K562 (cell line): ENCODE measurements around the gene HOXB8. TPM values are rescaled to one million over a fixed set of nuclear protein-coding genes. Genes with fewer than 3 reads are reported as not detected.

Experiments
- ARID4B ChIP-seq: sonication (generic); formaldehyde crosslinking; IDR thresholded peaks from 2 replicates; pipeline ENCODE4 v1.8.0; 2022; ENCODE audit warnings: mild to moderate bottlenecking, missing genetic modification reagents
- CHCHD3 ChIP-seq: fragments of 250-450 bp; sonication (Bioruptor Pico); IDR thresholded peaks from 2 replicates; pipeline ENCODE4 v2.1.2; 2022; ENCODE audit warnings: mild to moderate bottlenecking
- CUX1 ChIP-seq: fragments of 200-800 bp; sonication (Bioruptor generic); IDR thresholded peaks from 2 replicates; pipeline ENCODE4 v1.6.1; 2016; ENCODE audit warnings: missing genetic modification characterization, missing compliant biosample characterization
- DPF2 ChIP-seq: fragments of 450-650 bp; IDR thresholded peaks from 2 replicates; pipeline ENCODE4 v1.6.1; 2016
- MAFG ChIP-seq: fragments of 450-650 bp; conservative IDR thresholded peaks from 2 replicates; pipeline ENCODE4 v1.6.1; 2016; ENCODE audit warnings: missing genetic modification characterization, missing compliant biosample characterization
- MAZ ChIP-seq, 2 experiments: fragments of 450-650 bp in 1 of 2; sonication (generic) in 1 of 2; formaldehyde crosslinking; IDR thresholded peaks in 1 of 2; conservative IDR thresholded peaks in 1 of 2; 2 replicates each; pipeline versions ENCODE4 v1.4.0 to v1.5.0; 2020; ENCODE audit warnings: mild to moderate bottlenecking in 1 of 2, missing genetic modification reagents in 1 of 2
- MEF2D ChIP-seq: conservative IDR thresholded peaks from 2 replicates; pipeline ENCODE4 v1.6.1; 2016; ENCODE audit warnings: low read depth, missing genetic modification characterization, missing compliant biosample characterization
- TSC22D4 ChIP-seq: fragments of 450-650 bp; IDR thresholded peaks from 2 replicates; pipeline ENCODE4 v1.6.1; 2016; ENCODE audit warnings: missing genetic modification characterization, missing biosample characterization, control low read depth
- ZBTB40 ChIP-seq, 2 experiments: fragments of 450-650 bp in 1 of 2; sonication (generic) in 1 of 2; formaldehyde crosslinking in 1 of 2; IDR thresholded peaks; 2 replicates each; pipeline versions ENCODE4 v1.7.1 to v1.9.0; 2016 to 2022; ENCODE audit warnings: inconsistent platforms in 1 of 2, mild to moderate bottlenecking in 1 of 2, missing genetic modification reagents in 1 of 2
- polyA plus RNA-seq, 8 experiments: library from polyadenylated mRNA; depleted of rRNA in 4 of 8; stranded (reverse) in 5 of 8; unstranded in 3 of 8; fragments of >200 nt; fragmentation: Nextera tagmentation in 2 of 8; fragmentation: Illumina TruSeq in 1 of 8; extraction: Ambion mirVana in 2 of 8; extraction: Trizol in 1 of 8; gene quantifications; 2 replicates each; pipeline versions ENCODE4 v1.2.1 to v1.2.3, GENCODE V29; 2011 to 2014; ENCODE audit warnings: inconsistent platforms in 1 of 8, missing spikeins in 1 of 8
- total RNA-seq, 7 experiments: library from RNA; depleted of rRNA in 6 of 7; stranded (reverse); fragments of >200 nt in 6 of 7; fragmentation: Illumina TruSeq in 2 of 7; extraction: Trizol in 2 of 7; gene quantifications; 2 replicates each; pipeline versions ENCODE4 v1.2.1 to v1.2.3, GENCODE V29; 2011 to 2021; ENCODE audit warnings: low replicate concordance in 1 of 7

HOXB8 gene
- total and polyA plus RNA-seq, 9 of the 15 experiments (the other 6 are each of a cell fraction or from before 2014, with no cell fraction given), result 0.52 to 23.8 (median 3.6) TPM

- no peak for TF ChIP-seq ZBTB40 (IDR thresholded peaks at IDR 0.05)
- no peak for TF ChIP-seq ZBTB40 (CRISPR knock-in tag; IDR thresholded peaks at IDR 0.05)
- TF ChIP-seq CHCHD3, result no peak
- 0 out of 2 replicates have a peak, but pooled peaks have one; percentile 9 for TF ChIP-seq DPF2
- no peak for TF ChIP-seq MEF2D (tag)
- TF ChIP-seq MAZ (CRISPR knock-in tag; conservative IDR thresholded peaks at IDR 0.05 in 1 of 2, IDR thresholded peaks at IDR 0.05 in 1 of 2), result no peak
- TF ChIP-seq ARID4B, result no peak
- TF ChIP-seq MAFG (tag), result peak; percentile 75
- no peak for TF ChIP-seq CUX1 (CRISPR knock-in tag)
- no peak for TF ChIP-seq TSC22D4
Measured at GRCh38 chr17:48609033-48609432, 6.1 kb downstream of the HOXB8 start (continued).
